ENCODE results near the gene PDE11A. TPM values are rescaled to one million over a fixed set of nuclear protein-coding genes. Genes with fewer than 3 reads are reported as not detected.
A peak's percentile ranks its signal among the peaks of the same experiment; 100 is the strongest.

Gene PDE11A
- polyA plus RNA-seq, 1 experiment: 0.53 TPM

- POLR2A ChIA-PET: interaction anchor here (0.7 kb wide), 1 partner anchor 200 kb away, joined by 3 read pairs; no protein-coding TSS in a partner anchor
- Histone ChIP-seq H3K4me3 (ENCODE audit: low read depth, low read length) (no peak overlapping the region), H3K36me3 (ENCODE audit: control insufficient read depth, insufficient read depth, low read length) (no peaks in the 10 kb centered on the region), H3K27me3 (ENCODE audit: control insufficient read depth, insufficient read depth, low read length) (no peaks in the 10 kb centered on the region)
- no peak for DNase-seq (ENCODE audit: low read depth)
- CTCF ChIA-PET: interaction anchor here (0.6 to 3.6 kb wide), 13 partner anchors 10 to 432 kb away, joined by 3 to 40 read pairs (median 4); partner anchors contain the start of gene RBM45
- TF ChIP-seq CTCF (IDR thresholded peaks at IDR 0.05; ENCODE audit: insufficient read depth, low read depth, low read length): peak; percentile 93
These were observed 89.3 kb downstream of the PDE11A start for GRCh38 chr2:177983183-177983788.

DNA sequence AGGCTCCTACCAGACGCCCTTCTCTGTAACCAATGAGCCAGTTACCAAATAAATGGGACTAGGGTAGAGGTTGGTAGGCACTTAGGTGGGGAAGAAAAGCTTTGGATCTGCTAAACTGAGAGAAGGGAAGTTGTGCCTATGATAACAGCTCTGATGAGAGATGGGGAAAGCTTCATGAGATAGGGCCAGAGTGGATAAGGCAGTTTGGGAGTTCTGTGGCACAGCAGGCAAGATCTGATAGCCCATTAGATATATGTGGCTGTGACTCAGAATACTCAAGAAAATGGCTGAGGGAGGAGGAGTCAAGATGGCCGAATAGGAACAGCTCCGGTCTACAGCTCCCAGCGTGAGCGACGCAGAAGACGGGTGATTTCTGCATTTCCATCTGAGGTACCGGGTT, 99.8 kb downstream of the PDE11A start:
- no peaks in the 10 kb centered on the region for H3K36me3 ChIP-seq (ENCODE audit: control insufficient read depth, insufficient read depth, low read length)
- H3K27me3 ChIP-seq (ENCODE audit: control insufficient read depth, insufficient read depth, low read length): no peaks in the 10 kb centered on the region
- no peak overlapping the region for H3K4me3 ChIP-seq (ENCODE audit: low read depth, low read length)
- POLR2A ChIA-PET: no interaction called here
- no peak for TF ChIP-seq CTCF (IDR thresholded peaks at IDR 0.05; ENCODE audit: insufficient read depth, low read depth, low read length)
- CTCF ChIA-PET: no interaction called here
- no peak for DNase-seq (ENCODE audit: low read depth)

- no peaks in the 10 kb centered on the region for H3K36me3 ChIP-seq (ENCODE audit: control insufficient read depth, insufficient read depth, low read length)
- TF ChIP-seq CTCF (IDR thresholded peaks at IDR 0.05; ENCODE audit: insufficient read depth, low read depth, low read length): no peak
- no peaks in the 10 kb centered on the region for H3K27me3 ChIP-seq (ENCODE audit: control insufficient read depth, insufficient read depth, low read length)
- POLR2A ChIA-PET: no interaction called here
- no peak overlapping the region for H3K4me3 ChIP-seq (ENCODE audit: low read depth, low read length)
- CTCF ChIA-PET: no interaction called here
- no peak for DNase-seq (ENCODE audit: low read depth)
These were observed 100.5 kb downstream of the PDE11A start for GRCh38 chr2:177972123-177972522.

GRCh38 chr2:177970670-177971454, 101.7 kb downstream of the PDE11A start:
- POLR2A ChIA-PET: no interaction called here
- H3K4me3 ChIP-seq (ENCODE audit: low read depth, low read length): no peak overlapping the region
- H3K27me3 ChIP-seq (ENCODE audit: control insufficient read depth, insufficient read depth, low read length): no peaks in the 10 kb centered on the region
- no peaks in the 10 kb centered on the region for H3K36me3 ChIP-seq (ENCODE audit: control insufficient read depth, insufficient read depth, low read length)
- CTCF ChIA-PET: interaction anchor here (0.6 to 1.2 kb wide), 2 partner anchors 13 to 47 kb away, joined by 3 read pairs; no protein-coding TSS in a partner anchor
- no peak for TF ChIP-seq CTCF (IDR thresholded peaks at IDR 0.05; ENCODE audit: insufficient read depth, low read depth, low read length)
- no peak for DNase-seq (ENCODE audit: low read depth)

GRCh38 chr2:177964892-177965291, 107.7 kb downstream of the PDE11A start:
- Histone ChIP-seq H3K36me3 (ENCODE audit: control insufficient read depth, insufficient read depth, low read length) (no peaks in the 10 kb centered on the region), H3K27me3 (ENCODE audit: control insufficient read depth, insufficient read depth, low read length) (no peaks in the 10 kb centered on the region), H3K4me3 (ENCODE audit: low read depth, low read length) (no peak overlapping the region)
- DNase-seq (ENCODE audit: low read depth): no peak
- POLR2A ChIA-PET: no interaction called here
- CTCF ChIA-PET: no interaction called here
- no peak for TF ChIP-seq CTCF (IDR thresholded peaks at IDR 0.05; ENCODE audit: insufficient read depth, low read depth, low read length)

All from BJ (cell line).